Measurements from ENCODE around the gene APBB3.

APBB3 gene

GRCh38 chr5:140567136-140567818, 2.9 kb upstream of the APBB3 start:
- Histone ChIP-seq H4K20me1 (ENCODE audit: low read depth, low read length) (no peaks in the 10 kb centered on the region), H3K36me3 (ENCODE audit: low read length) (no peaks in the 10 kb centered on the region), H3K9me3 (ENCODE audit: insufficient read depth, low read length) (no peaks in the 10 kb centered on the region), H3F3A (ENCODE audit: insufficient read depth) (no peaks in the 10 kb centered on the region), H3K79me2 (ENCODE audit: insufficient read depth, low read length) (peaks cover 15% of the 10 kb centered on the region; the same call in 1 of the 2 replicates), H2AFZ (ENCODE audit: low read depth, low read length, severe bottlenecking) (no peak overlapping the region), H3K27me3 (ENCODE audit: low read length) (no peaks in the 10 kb centered on the region), H3K27ac (ENCODE audit: low read depth, low read length) (no peak overlapping the region), H3K4me3 (ENCODE audit: insufficient read depth, low read length, poor library complexity, severe bottlenecking) (no peak overlapping the region), H3K9me2 (replicated peaks; ENCODE audit: insufficient read depth, low read length) (no peaks in the 10 kb centered on the region), H3K9ac (ENCODE audit: low read length) (no peak overlapping the region), H3K4me2 (ENCODE audit: low read depth, low read length, poor library complexity, severe bottlenecking) (no peak overlapping the region)
- TF ChIP-seq, protein P1, sequence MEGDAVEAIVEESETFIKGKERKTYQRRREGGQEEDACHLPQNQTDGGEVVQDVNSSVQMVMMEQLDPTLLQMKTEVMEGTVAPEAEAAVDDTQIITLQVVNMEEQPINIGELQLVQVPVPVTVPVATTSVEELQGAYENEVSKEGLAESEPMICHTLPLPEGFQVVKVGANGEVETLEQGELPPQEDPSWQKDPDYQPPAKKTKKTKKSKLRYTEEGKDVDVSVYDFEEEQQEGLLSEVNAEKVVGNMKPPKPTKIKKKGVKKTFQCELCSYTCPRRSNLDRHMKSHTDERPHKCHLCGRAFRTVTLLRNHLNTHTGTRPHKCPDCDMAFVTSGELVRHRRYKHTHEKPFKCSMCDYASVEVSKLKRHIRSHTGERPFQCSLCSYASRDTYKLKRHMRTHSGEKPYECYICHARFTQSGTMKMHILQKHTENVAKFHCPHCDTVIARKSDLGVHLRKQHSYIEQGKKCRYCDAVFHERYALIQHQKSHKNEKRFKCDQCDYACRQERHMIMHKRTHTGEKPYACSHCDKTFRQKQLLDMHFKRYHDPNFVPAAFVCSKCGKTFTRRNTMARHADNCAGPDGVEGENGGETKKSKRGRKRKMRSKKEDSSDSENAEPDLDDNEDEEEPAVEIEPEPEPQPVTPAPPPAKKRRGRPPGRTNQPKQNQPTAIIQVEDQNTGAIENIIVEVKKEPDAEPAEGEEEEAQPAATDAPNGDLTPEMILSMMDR (IDR thresholded peaks at IDR 0.05; ENCODE audit: insufficient read depth, low read length, poor library complexity, severe bottlenecking) = no peak
- no peak for TF ChIP-seq EZH2phosphoT487 (conservative IDR thresholded peaks at IDR 0.05; ENCODE audit: low read length)

- Histone ChIP-seq H3K9ac (ENCODE audit: low read length) (no peak overlapping the region), H3K27ac (ENCODE audit: low read depth, low read length) (no peak overlapping the region), H3K9me2 (replicated peaks; ENCODE audit: insufficient read depth, low read length) (no peaks in the 10 kb centered on the region), H3K36me3 (ENCODE audit: low read length) (no peaks in the 10 kb centered on the region), H3K4me3 (ENCODE audit: insufficient read depth, low read length, poor library complexity, severe bottlenecking) (no peak overlapping the region), H2AFZ (ENCODE audit: low read depth, low read length, severe bottlenecking) (no peak overlapping the region), H3K9me3 (ENCODE audit: insufficient read depth, low read length) (no peaks in the 10 kb centered on the region), H3K27me3 (ENCODE audit: low read length) (no peaks in the 10 kb centered on the region), H4K20me1 (ENCODE audit: low read depth, low read length) (no peaks in the 10 kb centered on the region), H3K79me2 (ENCODE audit: insufficient read depth, low read length) (peaks cover 15% of the 10 kb centered on the region; the same call in 1 of the 2 replicates), H3K4me2 (ENCODE audit: low read depth, low read length, poor library complexity, severe bottlenecking) (no peak overlapping the region), H3F3A (ENCODE audit: insufficient read depth) (no peaks in the 10 kb centered on the region)
- TF ChIP-seq EZH2phosphoT487 (conservative IDR thresholded peaks at IDR 0.05; ENCODE audit: low read length) = no peak
- TF ChIP-seq, protein P1 (IDR thresholded peaks at IDR 0.05; ENCODE audit: insufficient read depth, low read length, poor library complexity, severe bottlenecking) = no peak
Observed at GRCh38 chr5:140566665-140567064, 2.3 kb upstream of the APBB3 start.

GRCh38 chr5:140565780-140566095, 1.3 kb upstream of the APBB3 start:
- no peaks in the 10 kb centered on the region for H3K36me3 ChIP-seq (ENCODE audit: low read length)
- H3K9ac ChIP-seq (ENCODE audit: low read length) = peak overlapping the region; percentile 82
- H4K20me1 ChIP-seq (ENCODE audit: low read depth, low read length) = no peaks in the 10 kb centered on the region
- H3F3A ChIP-seq (ENCODE audit: insufficient read depth) = no peaks in the 10 kb centered on the region
- peak overlapping the region; percentile 72 for H3K4me3 ChIP-seq (ENCODE audit: insufficient read depth, low read length, poor library complexity, severe bottlenecking)
- H3K9me2 ChIP-seq (replicated peaks; ENCODE audit: insufficient read depth, low read length) = no peaks in the 10 kb centered on the region
- H3K27ac ChIP-seq (ENCODE audit: low read depth, low read length) = no peak overlapping the region
- H3K27me3 ChIP-seq (ENCODE audit: low read length) = no peaks in the 10 kb centered on the region
- TF ChIP-seq EZH2phosphoT487 (conservative IDR thresholded peaks at IDR 0.05; ENCODE audit: low read length) = no peak
- TF ChIP-seq, protein P1 (IDR thresholded peaks at IDR 0.05; ENCODE audit: insufficient read depth, low read length, poor library complexity, severe bottlenecking) = no peak
- no peaks in the 10 kb centered on the region for H3K9me3 ChIP-seq (ENCODE audit: insufficient read depth, low read length)
- peaks cover 15% of the 10 kb centered on the region; the same call in 1 of the 2 replicates for H3K79me2 ChIP-seq (ENCODE audit: insufficient read depth, low read length)
- H2AFZ ChIP-seq (ENCODE audit: low read depth, low read length, severe bottlenecking) = no peak overlapping the region
- peak overlapping the region; percentile 71 for H3K4me2 ChIP-seq (ENCODE audit: low read depth, low read length, poor library complexity, severe bottlenecking)
